ENCODE data around the gene NCF4.

GRCh38 chr22:36846271-36846670 lies 14.5 kb upstream of the NCF4 start:
- TF ChIP-seq POLR2A (IDR thresholded peaks at IDR 0.05; ENCODE audit: low read depth, low read length) (no peak), POLR2AphosphoS5 (IDR thresholded peaks at IDR 0.05; ENCODE audit: low read depth, low read length) (no peak)
